SU-DHL-6 (cell line): ENCODE data around the gene ID1.

Experiments used
- EZH2phosphoT487 ChIP-seq: fragments of 200-600 bp; sonication (generic), shearing (Covaris generic); conservative IDR thresholded peaks from 2 replicates; pipeline ENCODE4 v1.6.1; 2018; ENCODE audit warnings: mild to moderate bottlenecking, antibody characterized with exemption, low read length, moderate library complexity, mixed read lengths
- TF ChIP-seq, protein P1 (sequence below): fragments of 200-600 bp; sonication (generic); IDR thresholded peaks from one replicate; pipeline ENCODE4 v1.5.1; 2017; ENCODE audit warnings: antibody characterized with exemption, mild to moderate bottlenecking, low read length, moderate library complexity; ENCODE audit not compliant: insufficient read depth, poor library complexity, severe bottlenecking

- TF ChIP-seq, protein P1, sequence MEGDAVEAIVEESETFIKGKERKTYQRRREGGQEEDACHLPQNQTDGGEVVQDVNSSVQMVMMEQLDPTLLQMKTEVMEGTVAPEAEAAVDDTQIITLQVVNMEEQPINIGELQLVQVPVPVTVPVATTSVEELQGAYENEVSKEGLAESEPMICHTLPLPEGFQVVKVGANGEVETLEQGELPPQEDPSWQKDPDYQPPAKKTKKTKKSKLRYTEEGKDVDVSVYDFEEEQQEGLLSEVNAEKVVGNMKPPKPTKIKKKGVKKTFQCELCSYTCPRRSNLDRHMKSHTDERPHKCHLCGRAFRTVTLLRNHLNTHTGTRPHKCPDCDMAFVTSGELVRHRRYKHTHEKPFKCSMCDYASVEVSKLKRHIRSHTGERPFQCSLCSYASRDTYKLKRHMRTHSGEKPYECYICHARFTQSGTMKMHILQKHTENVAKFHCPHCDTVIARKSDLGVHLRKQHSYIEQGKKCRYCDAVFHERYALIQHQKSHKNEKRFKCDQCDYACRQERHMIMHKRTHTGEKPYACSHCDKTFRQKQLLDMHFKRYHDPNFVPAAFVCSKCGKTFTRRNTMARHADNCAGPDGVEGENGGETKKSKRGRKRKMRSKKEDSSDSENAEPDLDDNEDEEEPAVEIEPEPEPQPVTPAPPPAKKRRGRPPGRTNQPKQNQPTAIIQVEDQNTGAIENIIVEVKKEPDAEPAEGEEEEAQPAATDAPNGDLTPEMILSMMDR, result no peak
- TF ChIP-seq EZH2phosphoT487, result no peak
Measured at GRCh38 chr20:31640259-31640658, 35.2 kb downstream of the ID1 start.
